ENCODE measurements around the gene CADM1. TPM values are rescaled to one million over a fixed set of nuclear protein-coding genes. Genes with fewer than 3 reads are reported as not detected.

Gene CADM1
- total RNA-seq, 1 experiment from 2014 or later: 30.8 TPM

- DNase-seq (ENCODE audit: low read depth): peak; percentile 61
These were observed 95.9 kb downstream of the CADM1 start for GRCh38 chr11:115408036-115408921.

DNA sequence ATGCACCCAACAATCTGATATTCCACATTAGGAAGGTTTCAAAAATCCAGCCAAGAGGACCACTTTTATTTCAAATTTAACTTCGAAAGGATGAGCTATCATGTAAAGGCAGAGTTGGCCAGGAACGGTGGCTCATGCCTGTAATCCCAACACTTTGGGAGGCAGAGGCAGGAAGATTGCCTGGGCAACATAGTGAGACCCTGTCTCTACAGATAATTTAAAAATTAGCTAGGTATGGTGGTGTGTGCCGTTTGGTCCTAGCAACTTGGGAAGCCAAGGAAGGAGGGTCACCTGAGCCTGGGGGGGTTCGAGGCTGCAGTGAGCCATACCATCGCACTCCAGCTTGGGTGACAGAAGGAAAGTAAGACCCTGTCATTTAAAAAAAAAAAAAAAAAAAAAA is 96.7 kb downstream of the CADM1 start:
- no peak for DNase-seq (ENCODE audit: low read depth)

GRCh38 chr11:115406404-115406803 is 97.8 kb downstream of the CADM1 start:
- no peak for DNase-seq (ENCODE audit: low read depth)

GRCh38 chr11:115398333-115399080 is 105.7 kb downstream of the CADM1 start:
- DNase-seq (ENCODE audit: low read depth): no peak

DNA sequence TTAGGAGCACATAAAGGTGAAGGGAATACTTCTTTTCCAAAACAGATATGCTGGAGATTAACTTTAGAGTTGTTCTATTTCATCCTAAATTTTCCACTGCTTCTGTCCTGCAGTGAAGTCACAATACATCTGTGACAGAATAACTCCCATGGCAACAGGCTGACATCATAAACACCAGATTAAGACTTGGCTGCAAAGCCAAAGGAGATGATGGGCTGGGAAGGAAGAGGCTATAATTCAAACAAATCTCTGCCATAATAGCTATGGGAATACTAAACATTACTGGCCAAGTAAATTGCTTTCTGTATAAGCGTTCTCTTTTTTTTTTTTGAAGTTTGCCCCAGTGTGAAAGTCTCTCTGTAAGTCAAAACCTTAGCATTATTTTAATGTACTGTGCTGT is 107.7 kb downstream of the CADM1 start:
- no peak for DNase-seq (ENCODE audit: low read depth)

- DNase-seq (ENCODE audit: low read depth): no peak
These were observed 110.3 kb downstream of the CADM1 start for GRCh38 chr11:115393950-115394349.

DNA sequence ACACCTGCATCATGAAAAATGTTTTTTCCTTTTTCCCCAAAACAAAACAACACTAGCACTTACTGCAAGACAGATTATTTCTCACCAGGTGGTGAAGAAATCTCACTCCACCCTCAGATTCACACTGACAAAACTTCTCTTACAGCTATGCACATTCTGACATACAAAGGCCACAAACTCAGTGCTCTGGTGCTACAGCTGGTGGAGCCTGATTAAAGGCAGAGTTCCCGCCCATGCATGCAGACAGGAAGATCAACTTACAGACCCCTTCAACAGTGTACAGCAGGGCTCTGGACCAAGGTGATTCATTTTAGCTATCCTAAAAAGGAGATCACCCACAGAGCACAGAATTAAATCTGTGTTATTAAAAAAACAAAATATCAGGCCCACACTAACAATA is 112.6 kb downstream of the CADM1 start:
- peak; percentile 19 for DNase-seq (ENCODE audit: low read depth)

DNA sequence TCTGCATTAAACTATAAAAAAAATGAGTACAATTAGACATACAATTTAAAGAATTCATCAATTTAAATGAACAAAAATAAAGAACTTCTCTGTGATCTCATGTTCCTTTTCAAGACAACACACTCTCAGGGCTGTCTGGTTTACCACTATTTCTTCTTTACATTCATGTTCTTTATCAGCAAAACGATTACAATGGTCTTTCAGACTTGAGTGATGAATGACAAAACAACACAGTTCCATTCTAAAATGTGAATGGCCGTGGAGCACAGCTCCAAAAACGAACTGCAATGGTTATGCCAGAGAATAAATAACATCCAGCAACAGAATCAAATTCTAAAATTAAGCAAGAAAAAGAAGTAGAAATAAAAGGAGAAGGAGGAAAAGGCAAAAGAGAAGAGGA is 113.1 kb downstream of the CADM1 start:
- DNase-seq (ENCODE audit: low read depth): no peak

GRCh38 chr11:115390441-115390840 is 113.8 kb downstream of the CADM1 start:
- DNase-seq (ENCODE audit: low read depth): no peak

DNA sequence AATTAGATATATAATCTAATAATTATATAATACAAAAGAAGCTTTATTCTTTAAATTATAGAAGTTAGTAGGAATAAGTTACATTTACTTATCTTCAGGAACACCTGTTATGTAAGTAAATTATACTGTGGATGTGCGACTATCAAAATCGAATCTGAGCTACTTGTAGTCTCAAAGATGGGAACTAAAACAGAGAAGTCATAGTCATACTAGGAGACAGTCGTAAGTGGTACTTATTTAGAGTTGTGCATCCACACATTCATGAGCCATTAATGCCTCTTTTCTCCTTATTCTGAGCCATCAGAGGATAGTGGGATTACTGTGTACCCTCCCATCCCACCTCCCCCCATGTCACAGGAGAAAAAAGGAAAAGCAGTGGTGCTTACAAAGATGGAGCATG is 114.4 kb downstream of the CADM1 start:
- no peak for DNase-seq (ENCODE audit: low read depth)

DNA sequence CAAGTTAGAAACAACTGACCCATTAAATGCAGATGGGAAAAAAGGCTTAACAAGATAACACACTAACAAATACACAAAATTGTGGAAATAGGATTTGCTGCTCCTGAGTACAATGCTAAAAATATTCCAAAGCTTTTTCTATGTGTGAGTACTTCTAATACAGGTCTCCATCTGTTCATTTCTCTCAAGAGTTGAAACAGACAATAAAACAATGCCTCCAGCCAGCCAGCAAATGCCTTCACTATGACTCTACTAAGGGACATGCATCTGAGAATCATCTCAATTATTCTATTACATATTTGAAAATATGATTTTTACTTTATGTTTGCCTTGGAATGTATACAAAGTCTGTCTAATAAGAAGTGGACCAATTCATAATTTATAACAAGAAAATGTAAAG is 119.0 kb downstream of the CADM1 start:
- no peak for DNase-seq (ENCODE audit: low read depth)

GRCh38 chr11:115384236-115384635 is 120.0 kb downstream of the CADM1 start:
- DNase-seq (ENCODE audit: low read depth): peak; percentile 5

- DNase-seq (ENCODE audit: low read depth): no peak
These were observed 120.8 kb downstream of the CADM1 start for GRCh38 chr11:115383431-115383830.

DNA sequence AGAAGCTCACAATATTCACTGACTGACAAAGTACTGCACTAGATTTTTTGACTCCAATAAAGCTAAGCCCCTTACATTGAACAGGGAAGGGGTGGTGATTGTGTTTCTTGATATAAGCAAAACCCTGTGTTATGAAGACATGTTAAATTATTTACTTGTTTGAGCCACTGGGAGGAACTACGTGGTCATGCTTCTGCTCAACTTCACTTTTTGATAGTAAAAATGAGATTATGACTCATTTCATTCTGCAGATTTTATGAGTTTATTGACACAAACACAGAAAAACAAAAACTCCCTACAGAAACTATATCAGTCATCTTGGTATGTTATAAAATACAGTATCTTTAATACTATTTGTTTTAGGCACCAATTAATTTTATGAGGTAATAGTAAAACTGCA is 124.7 kb downstream of the CADM1 start:
- DNase-seq (ENCODE audit: low read depth): no peak

GRCh38 chr11:115378557-115378956 is 125.7 kb downstream of the CADM1 start:
- DNase-seq (ENCODE audit: low read depth): no peak

GRCh38 chr11:115377882-115378296 is 126.3 kb downstream of the CADM1 start:
- DNase-seq (ENCODE audit: low read depth): peak; percentile 60

GRCh38 chr11:115368616-115369015 is 135.6 kb downstream of the CADM1 start:
- DNase-seq (ENCODE audit: low read depth): no peak

GRCh38 chr11:115366826-115367225 is 137.4 kb downstream of the CADM1 start:
- no peak for DNase-seq (ENCODE audit: low read depth)

DNA sequence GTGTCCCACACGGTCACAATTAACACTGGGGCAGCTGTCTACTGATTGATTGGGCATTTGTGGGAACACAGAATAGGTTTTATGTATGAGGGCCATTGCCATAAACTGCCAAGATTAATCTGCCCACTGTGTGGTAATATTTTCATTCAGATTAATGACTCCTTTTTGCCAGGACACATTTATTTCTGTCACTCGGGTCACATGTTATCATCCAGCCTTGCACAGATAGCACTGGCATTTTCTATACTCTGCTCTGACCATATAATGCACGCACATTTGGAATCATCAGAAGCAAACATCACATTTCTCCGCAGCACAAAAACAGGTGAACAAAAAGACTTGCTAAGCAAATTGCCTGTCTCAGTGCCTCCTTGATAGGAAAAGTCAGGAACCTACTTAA is 138.3 kb downstream of the CADM1 start:
- no peak for DNase-seq (ENCODE audit: low read depth)

- DNase-seq (ENCODE audit: low read depth): peak; percentile 25
These were observed 139.3 kb downstream of the CADM1 start for GRCh38 chr11:115364896-115365295.

GRCh38 chr11:115363921-115364320 is 140.3 kb downstream of the CADM1 start:
- no peak for DNase-seq (ENCODE audit: low read depth)

GRCh38 chr11:115363426-115363825 is 140.8 kb downstream of the CADM1 start:
- no peak for DNase-seq (ENCODE audit: low read depth)

GRCh38 chr11:115362997-115363396 is 141.2 kb downstream of the CADM1 start:
- no peak for DNase-seq (ENCODE audit: low read depth)
